HG02885 (cell line): ENCODE measurements around the gene OVAAL.

Experiments
- ATAC-seq: cut with Tn5 transposase; IDR thresholded peaks from one replicate; pipeline ENCODE4 v1.9.1; 2021; ENCODE audit warnings: mild to moderate bottlenecking; ENCODE audit not compliant: unreplicated experiment, poor library complexity

OVAAL gene

DNA sequence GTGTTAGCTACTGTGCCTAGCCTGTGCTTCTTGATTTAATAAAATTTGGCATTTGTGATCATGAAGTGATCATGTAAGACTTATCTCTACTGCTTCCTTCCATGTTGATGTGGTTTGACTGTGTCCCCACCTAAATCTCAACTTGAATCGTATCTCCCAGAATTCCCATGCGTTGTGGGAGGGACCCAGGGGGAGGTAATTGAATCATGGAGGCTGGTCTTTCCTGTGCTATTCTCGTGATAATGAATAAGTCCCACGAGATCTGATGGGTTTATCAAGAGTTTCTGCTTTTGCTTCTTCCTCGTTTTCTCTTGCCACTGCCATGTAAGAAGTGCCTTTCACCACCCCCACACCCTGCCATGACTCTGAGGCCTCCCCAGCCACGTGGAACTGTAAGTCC, at the start of gene OVAAL:
TSS of gene OVAAL (plus strand) at position 301 of the 400 bp plus-strand sequence.
- ATAC-seq, result no peak

DNA sequence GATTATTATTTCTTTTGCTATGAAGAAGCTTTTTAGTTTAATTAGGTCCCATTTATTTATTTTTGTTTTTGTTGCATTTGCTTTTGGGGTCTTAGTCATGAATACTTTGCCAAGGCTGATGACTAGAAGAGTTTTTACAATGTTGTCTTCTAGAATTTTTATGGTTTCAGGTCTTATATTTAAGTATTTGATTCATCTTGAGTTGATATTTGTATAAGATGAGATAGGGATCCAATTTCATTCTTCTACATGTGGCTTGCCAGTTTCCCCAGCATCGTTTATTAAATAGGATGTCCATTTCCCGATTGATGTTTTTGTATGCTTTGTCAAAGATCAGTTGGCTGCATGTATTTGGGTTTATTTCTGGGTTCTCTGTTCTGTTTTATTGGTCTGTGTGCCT, 47.9 kb upstream of the OVAAL start:
- no peak for ATAC-seq

DNA sequence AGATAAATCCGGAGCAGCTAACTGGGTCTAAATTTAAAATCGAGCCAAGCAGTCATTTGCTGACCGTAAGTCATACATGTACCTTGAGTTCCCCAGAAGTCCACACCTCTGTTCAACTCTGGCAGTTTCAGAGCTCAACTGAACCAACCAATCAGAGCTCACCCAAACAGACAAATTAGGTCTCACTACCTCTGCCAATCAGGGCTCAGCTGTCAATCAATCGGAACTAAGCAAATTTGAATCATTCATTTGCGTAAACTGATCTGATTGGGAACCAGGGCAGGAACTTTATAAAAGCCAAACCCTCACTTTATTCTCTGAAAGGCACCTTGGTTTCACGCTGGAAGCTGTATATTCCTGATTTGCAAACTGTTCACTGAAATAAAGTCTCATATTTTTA, 45.2 kb upstream of the OVAAL start:
- ATAC-seq, result no peak

DNA sequence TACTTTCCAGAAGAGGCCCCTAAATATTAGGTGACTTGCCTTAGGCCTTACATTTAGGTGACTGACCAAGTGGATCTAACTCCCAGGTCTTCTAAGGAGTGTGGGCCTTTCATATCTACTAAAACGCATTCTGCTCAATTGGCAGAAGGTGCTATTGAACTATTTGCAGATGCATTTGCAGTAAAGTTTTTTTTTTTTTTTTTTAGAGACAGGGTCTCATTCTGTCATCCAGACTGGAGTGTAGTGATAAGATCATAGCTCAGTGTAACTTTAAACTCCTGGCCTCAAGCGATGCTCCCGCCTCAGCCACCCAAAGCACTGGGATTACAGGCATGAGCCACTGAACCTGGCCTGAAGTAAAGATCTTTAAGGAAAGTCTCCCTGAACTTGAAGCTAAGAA, 43.4 kb upstream of the OVAAL start:
- ATAC-seq, result no peak

DNA sequence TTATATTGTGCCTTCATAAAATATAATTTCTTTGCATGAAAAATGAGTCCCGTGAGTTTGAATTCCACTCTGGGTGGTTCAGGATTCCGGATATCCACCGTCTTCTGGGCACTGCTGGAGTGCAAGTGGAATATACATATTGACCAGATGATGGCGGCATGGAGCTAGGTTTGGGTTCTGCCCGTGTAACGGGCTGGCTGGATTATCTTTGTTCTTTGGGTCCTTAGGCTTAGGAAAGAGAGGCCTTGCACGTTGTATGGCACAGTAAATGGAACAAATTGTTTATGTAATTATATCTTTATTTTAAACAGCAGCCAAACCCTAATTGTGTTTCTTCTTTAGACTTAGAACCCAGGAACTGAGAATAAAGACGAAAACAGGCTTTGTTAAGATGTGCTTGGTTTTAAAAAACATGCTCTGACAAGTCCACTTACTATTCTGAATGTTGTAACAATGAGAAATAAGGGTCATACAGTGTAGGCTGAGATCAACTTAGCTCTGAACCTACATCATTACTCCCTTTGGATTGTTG, 42.8 kb upstream of the OVAAL start:
- ATAC-seq, result peak; percentile 94

DNA sequence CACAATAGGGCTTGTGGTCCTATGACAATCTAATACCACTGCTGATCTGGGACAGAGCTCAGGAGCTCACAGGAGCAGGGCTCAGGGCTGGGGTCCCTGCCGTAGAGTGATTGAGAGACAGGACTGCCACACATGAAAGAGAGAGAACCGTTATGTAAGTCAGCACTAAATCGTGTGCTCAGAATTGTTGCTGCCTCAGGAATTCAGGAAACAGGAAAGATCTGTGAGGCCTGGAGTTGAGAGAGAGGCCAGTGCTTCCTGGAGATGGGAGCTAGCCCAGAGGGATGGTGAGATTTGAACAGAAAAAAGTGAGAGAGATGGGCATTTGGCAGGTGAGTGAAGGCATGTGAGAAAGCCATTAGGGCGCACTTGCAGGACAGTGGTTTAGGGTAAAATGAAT, 38.9 kb upstream of the OVAAL start:
- ATAC-seq, result no peak

DNA sequence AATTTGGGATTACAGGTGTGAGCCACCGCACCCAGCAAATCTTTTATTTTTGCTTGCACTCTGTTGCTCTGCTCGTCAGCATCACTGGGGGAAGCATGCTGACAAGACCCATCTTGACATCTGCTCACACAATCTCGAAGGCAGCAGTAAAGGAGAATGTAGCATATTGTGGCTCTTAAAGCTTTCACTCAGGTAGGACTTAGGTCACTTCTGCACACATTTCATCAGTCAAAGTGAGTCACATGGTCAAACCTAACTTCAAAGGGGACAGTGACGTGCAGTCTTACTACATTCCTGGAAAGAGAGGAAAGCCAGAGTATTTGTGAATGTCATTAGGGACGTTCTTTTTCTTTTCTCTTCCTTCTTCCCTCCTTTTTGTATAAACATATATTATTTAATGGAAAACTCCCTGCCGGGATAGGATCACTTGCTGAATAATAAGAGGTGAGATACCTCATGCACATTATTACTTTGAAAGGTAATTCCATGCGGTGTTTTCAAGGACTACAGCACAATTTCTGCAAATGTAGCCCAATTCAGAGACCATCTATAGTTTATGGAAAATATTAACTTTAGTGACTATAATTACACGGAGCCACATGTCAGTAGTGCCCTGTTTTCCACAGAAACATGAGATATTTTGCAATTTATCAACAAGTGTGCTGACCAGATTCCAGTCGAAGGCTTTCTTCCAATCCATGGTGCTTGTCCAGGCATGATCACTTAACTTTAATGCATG, 37.1 kb upstream of the OVAAL start:
- no peak for ATAC-seq

DNA sequence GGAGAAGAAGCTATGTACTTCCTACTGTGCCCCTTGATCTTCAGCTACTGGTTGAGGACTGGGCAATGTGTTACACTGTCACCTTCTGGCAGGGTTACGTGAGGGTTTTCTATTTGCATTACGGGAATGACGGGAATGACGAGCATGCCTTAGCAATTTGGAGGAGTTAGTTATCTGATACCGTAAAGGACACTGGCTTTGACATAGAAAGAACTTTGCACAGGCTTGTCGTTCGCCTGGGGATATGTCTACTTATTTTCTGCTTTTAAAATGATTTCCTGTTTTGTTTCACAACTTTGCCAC, 36.6 kb upstream of the OVAAL start:
- ATAC-seq, result no peak

DNA sequence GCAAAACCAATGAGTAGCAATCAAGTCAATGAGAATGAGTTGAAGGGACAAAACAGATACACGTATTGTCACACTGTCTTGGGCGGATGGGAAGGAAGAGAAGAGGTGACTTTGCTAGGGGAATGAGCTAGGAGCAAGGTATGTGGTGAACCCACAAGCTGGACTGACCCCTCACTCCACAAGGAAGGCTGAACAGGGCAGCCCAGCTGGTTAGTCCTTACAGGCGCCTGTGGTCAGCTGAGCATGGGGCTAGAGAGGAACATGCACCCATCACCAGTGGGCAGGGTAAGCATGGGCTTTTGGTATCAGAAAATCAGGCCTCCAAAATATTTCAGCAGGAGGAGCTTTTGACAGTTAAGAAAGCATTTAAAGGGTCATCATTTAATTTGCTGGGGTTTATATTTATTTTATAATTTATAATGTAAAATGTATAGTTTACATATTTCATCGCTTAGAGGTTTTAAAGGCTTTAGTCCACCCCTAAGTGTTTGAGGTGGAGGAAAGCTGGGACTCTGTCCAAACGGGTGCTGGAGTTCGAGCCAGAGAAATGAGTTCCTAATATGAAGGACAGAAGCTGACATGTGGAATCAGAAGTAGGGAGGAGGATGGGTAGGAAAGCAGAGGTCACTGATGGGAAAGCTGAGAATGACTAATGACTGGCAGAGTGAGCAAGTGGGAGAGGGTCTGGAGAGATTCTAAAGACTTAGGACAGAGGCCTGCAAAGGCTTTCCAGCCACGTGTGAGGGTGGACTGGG, 34.4 kb upstream of the OVAAL start:
- ATAC-seq, result no peak

DNA sequence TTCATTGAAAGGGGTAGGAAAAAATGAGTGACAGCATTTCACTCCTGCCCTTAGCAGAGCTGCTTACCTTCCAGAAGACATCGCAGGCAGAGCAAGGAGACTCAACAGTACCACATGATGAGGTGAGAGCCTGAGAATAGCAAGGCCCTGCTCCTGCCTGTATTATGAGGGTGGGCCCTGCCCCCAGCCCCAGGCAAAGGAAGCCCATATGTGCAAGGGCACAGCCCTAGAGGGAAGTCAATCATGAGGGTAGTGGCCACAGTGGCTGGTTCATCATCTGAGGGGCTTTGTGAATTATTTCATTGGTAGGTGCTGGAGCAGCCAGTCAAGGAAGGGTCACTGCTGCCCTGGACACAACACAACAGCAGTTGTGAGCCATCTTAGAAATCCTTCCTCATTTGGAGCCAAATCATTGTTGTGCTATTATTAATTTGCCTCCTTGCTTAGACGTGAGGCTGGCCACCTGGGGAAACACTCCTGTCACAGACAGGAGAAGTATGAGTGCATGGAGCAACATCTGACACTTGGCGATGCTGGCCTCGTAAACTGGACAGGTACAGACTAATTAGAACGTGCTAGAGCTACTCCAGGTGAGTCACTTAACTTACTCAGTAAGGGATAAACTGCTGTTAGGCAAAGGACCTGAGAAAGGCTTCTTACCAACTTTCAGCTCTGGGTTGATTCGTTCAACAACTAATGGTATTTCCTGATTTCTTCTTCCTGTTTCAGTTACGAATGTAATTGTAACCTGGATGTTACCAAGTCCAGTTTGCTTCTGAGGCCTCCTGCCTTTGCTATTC, 33.6 kb upstream of the OVAAL start:
- no peak for ATAC-seq

DNA sequence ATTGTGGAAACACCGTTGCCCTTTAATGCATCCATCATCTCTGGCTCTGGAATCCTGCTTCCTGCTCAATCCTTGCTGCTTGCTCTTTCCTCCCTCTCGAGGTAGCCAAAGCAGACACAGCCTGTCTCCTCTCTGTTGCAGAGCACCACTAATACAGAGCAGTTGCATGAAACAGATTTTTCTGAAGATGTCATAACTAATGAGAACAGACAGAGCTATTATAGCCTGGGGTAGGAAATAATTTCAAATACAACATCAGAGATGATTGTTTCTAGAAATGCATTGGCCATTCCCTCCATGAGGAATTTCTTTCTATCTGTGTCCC, 33.1 kb upstream of the OVAAL start:
- no peak for ATAC-seq

DNA sequence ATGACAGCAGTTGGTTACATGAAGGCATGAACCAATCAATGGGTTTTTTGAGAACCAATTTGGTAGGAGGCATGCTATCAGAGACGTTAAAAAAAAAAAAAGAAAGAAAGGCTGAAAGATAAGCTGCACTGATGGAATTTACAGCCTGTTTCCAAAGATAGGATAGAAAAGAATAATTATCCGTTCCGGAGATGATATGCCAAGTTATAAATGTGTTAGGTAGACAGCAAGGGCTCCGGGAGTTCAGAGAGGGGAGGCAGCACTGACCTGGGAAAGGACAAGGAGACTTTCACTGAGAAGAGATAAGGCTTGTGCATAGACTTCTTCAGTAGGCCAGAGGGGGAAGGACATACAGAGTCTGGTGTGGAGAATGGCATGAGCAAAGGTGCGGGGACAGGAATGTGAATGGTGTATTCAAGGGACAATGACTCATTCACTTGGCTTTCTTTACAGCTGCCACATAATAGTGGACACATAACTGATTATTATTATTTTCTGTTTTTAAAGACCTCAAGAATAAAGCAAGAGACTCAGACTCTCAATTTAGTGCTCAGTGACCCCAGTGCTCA, 31.6 kb upstream of the OVAAL start:
- no peak for ATAC-seq

DNA sequence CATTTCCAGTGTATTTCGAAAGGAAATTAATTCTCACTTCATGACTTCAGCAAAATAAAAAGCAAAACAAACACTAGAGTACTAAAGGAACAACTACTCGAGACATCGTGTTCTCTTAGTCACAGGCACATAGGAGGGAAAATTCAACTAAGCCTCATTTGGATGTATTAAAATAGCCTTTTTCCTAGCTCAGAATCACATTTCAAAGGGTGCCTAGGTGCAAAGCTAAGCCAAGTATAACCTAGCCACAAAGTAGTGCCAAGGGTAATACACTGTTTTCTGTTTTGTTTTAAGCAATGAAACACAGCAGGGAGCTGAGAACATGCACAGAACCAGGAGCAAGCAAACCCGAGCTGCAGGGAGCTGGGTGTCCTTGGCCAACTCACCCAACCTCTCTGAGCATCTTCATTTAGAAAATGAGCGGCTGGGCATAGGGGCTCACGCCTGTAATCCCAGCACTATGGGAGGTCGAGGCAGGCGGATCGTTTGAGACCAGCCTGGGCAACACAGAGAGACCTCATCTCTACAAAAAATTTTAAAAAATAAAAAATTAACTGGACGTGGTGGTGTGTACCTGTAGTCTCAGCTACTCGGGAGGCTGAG, 29.8 kb upstream of the OVAAL start:
- ATAC-seq, result no peak

DNA sequence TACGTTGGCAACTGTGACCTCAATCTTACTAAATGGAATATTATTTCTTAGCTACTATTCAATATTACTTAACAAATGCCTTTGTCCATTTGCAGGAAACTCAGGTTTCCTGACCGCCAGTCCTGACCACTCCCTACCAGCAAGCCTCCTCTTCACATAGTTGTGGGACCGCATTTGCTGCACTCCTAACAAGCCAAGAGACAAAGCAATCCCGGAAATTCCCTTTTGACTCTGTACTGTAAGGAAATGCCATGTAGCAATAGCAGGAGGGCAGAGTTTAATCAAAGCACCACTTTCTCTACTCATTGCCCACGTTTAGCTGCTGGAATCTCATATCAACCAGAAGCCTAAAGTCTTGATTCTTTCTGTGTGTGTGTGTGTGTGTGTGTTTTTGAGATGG, 28.3 kb upstream of the OVAAL start:
- no peak for ATAC-seq

DNA sequence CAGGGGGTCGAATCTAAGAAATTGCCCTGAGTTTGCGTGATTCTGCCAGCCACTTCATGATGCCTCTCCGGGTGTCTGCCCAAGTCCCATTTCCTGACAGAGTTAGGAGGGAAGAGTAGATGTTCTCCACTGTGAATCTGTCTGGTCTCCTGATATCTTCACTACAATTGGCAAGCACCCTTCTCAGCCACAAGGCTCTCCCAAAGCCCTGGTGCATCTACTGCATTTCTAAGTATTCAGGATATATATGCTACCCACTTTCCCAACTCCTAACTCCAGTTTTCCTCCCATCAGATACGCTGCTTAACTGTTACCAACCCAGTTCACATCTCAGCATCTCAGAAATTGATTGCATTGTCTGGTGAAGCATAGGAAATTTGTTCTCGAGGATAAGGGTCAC, 25.9 kb upstream of the OVAAL start:
- no peak for ATAC-seq

DNA sequence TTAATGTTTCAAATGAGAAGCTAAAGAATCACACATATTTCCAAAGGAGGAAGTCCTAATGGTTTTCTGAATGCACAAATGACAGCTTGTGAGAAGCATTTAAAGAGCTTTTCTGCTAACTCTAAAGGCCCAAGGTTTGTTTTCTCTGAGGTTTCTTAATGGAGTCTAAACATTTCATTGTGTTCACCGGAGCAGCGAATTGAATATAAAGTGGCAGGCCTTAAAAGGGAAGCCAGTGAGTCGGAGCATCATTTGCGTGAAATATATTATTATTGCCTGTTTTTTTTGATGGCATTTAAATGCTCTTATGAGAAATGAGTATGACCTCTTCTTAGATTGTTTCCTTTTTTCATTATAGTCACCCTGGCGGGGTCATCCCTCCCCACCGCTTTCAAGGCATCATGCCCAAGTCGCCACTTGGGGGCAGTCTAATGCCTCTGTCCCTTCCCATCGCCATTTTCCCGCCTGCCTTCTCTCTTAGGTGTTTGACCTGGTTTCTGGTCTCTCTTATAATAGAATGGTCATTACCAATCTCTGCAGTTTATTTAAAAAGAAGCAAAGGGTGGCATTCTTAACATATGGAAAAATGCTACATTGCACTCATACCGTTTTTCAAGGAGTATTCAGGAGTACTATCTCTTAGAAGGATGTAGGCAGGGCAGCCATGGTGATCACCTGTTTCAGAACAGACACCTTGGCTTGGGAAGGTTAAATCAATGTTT, 25.3 kb upstream of the OVAAL start:
- ATAC-seq, result peak; percentile 83

DNA sequence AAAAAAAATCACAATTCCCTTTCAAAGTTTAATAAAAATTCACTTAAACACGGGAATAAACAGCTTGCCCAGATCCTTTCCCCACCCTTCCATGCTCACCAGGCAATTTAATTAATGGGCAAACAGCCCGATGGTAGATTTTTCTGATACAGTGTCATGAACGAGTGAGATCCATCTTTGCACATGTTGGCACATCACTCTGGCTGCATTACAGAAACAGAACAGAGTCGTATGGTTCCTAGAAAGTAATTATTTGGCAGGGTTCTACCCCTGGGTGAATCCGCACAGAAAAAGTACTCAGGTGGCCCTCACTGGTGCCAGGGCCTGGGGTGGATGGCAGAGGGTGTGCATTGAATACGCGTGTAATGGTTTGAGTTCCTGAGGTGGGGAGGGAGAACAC, 24.6 kb upstream of the OVAAL start:
- no peak for ATAC-seq

DNA sequence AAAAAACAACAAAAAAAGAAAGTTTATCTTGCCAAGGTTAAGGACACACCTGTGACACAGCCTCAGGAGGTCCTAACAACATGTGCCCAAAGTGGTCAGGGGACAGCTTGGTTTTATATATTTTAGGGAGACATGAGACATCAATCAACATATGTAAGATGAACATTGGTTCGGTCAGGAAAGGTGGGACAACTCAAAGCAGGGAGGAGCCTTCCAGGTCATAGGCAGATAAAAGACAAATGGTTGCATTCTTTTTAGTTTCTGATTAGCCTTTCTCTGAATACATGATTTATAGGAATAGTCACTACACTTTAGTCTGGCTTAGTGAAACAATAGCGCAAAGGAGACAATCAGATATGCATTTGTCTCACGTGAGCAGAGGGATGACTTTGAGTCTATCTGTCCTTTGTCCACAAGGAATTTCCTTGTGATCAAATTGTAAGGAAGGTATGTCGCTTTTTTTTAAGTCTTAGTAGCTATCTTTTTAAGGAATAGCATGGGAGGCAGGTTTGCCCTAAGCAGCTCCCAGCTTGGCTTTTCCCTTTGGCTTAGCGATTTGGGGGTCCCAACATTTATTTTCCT, 23.3 kb upstream of the OVAAL start:
- no peak for ATAC-seq

DNA sequence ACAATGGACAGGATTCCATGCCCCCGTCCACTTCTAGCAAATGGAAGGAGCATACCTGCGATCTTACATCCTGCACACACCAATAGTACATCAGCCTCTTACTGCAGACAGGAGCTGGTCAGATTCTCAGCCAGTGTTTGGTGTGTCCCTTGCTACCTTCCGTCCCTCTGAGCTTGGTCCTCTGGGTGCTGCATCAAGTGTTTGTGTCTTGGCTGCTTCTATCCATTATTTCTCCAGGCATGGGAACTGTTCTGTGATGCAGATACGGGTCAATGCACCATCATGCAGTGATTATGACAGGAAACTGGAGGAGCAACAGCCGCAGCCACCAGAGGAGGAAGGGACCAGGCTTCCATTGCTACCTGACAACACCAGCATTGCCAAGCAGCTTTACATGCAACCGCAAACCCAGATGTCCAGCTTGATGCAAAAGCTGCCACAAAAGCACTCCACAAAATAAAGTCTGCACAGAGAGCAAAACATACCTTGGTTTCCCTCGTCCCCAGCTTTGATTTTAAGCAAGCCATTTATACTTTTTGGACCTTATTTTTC, 21.9 kb upstream of the OVAAL start:
- no peak for ATAC-seq
